SH-SY5Y (cell line): ENCODE measurements around the gene PCSK7.

Experiments used
- GATA2 ChIP-seq: IDR thresholded peaks from 2 replicates; pipeline ENCODE4 v1.6.1; 2011; ENCODE audit warnings: mild to moderate bottlenecking, low read depth, low read length
- GATA3 ChIP-seq: IDR thresholded peaks from 2 replicates; pipeline ENCODE4 v1.6.1; 2011; ENCODE audit warnings: low read depth, mild to moderate bottlenecking, low read length, moderate library complexity

DNA sequence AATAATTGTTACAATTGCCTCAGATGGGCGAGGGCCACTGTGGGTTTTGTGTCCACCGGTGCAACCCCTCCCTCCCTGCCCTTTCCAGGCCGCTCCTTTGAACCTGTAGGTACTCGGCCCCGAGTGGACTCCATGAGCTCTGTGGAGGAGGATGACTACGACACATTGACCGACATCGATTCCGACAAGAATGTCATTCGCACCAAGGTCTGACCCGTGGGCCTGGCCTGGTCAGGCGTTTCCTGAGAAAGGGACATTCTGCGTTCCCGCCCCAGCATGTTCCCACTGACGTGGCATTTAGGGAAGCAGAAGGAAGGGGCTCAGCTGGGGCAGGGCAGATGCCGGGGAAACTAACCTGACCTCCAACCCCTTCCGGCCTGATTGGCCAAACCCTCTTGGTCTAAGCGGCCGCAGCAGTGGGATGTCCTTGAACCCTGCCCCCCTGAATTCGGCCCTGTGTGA lies 43.2 kb downstream of the PCSK7 start:
- TF ChIP-seq GATA3 (no peak), GATA2 (no peak)
